H1 (cell line): ENCODE data around the gene WBP4. TPM values are rescaled to one million over a fixed set of nuclear protein-coding genes. Genes with fewer than 3 reads are reported as not detected.

Experiments
- BACH1 ChIP-seq: IDR thresholded peaks from 2 replicates; pipeline ENCODE4 v1.6.1; 2012; ENCODE audit warnings: low read length, improper control_type of control experiment
- CBX8 ChIP-seq: fragments of 300-800, 300-1000 bp; sonication (generic); IDR thresholded peaks from 2 replicates; pipeline ENCODE4 v1.7.1; 2016; ENCODE audit warnings: low read depth, low read length, borderline replicate concordance
- CHD2 ChIP-seq: IDR thresholded peaks from 2 replicates; pipeline ENCODE4 v1.6.1; 2012; ENCODE audit warnings: low read length, improper control_type of control experiment
- FOSL1 ChIP-seq: IDR thresholded peaks from 2 replicates; pipeline ENCODE4 v1.6.1; 2011; ENCODE audit warnings: mild to moderate bottlenecking, low read depth, low read length, moderate library complexity; ENCODE audit not compliant: insufficient read depth
- JUN ChIP-seq: IDR thresholded peaks from 2 replicates; pipeline ENCODE4 v1.6.1; 2011; ENCODE audit warnings: low read depth, mild to moderate bottlenecking, improper control_type of control experiment, low read length
- MAFK ChIP-seq: IDR thresholded peaks from 2 replicates; pipeline ENCODE4 v1.6.1; 2012; ENCODE audit warnings: low read depth, mild to moderate bottlenecking, improper control_type of control experiment, low read length
- NANOG ChIP-seq: IDR thresholded peaks from 2 replicates; pipeline ENCODE4 v1.6.1; 2011; ENCODE audit warnings: low read length, low read depth, mild to moderate bottlenecking, inconsistent platforms; ENCODE audit not compliant: insufficient read depth, poor library complexity, severe bottlenecking
- SAP30 ChIP-seq: fragments of 300-600 bp; sonication (generic); IDR thresholded peaks from 2 replicates; pipeline ENCODE4 v1.7.1; 2012; ENCODE audit warnings: low read length, moderate library complexity, mild to moderate bottlenecking, inconsistent platforms; ENCODE audit not compliant: insufficient read depth, insufficient replicate concordance
- SP4 ChIP-seq: IDR thresholded peaks from 2 replicates; pipeline ENCODE4 v1.6.1; 2012; ENCODE audit warnings: low read length, inconsistent platforms
- TEAD4 ChIP-seq: IDR thresholded peaks from 2 replicates; pipeline ENCODE4 v1.6.1; 2012; ENCODE audit warnings: low read depth, low read length, inconsistent platforms, mixed read lengths
- polyA plus RNA-seq, 7 experiments: library from polyadenylated mRNA; depleted of rRNA in 3 of 7; stranded (reverse) in 5 of 7; unstranded in 2 of 7; fragments of >200 nt in 5 of 7; fragments of 200-250 nt in 2 of 7; gene quantifications; 1 replicate in 5 of 7; 2 replicates in 1 of 7; 4 replicates in 1 of 7; pipeline versions ENCODE4 v1.2.1 to v1.2.3, GENCODE V29; 2011 to 2013; ENCODE audit warnings: missing spikeins in 2 of 7, mixed read lengths in 2 of 7
- total RNA-seq: library from RNA; stranded (reverse); fragmentation: NEBNext Ultra II Directional; extraction: Animal tissue kit (Norgen Biotek cat#: 25700); gene quantifications from 2 replicates; pipeline ENCODE4 v1.2.1, GENCODE V29; 2021

The WBP4 gene
- total and polyA plus RNA-seq, 2 of the 8 experiments (the other 6 are each of a cell fraction or from before 2014, with no cell fraction given): 3.0 to 10.0 TPM

- TF ChIP-seq SAP30 (peak; percentile 12), CHD2 (peak; percentile 70; the same call in 1 of the 2 replicates), BACH1 (no peak), NANOG (no peak), JUN (no peak), MAFK (no peak), CBX8 (no peak), SP4 (peak; percentile 89; the same call in 1 of the 2 replicates), TEAD4 (no peak), FOSL1 (no peak)
These were observed at the start of gene WBP4 (continued) for GRCh38 chr13:41061075-41061913.
